Heart right ventricle (tissue), 16 donors: ENCODE measurements around the gene ATPAF1. TPM values are rescaled to one million over a fixed set of nuclear protein-coding genes. Genes with fewer than 3 reads are reported as not detected.
A peak's percentile ranks its signal among the peaks of the same experiment; 100 is the strongest.
"Not testable (repeated sequence)": the region's sequence is repeated elsewhere in the genome, so short reads cannot be mapped to it uniquely, and the experiment has no call there.

Experiments used
- ATAC-seq, 8 donors: fragments of 200-7000 bp; cut with Tn5 transposase; one replicate each; pipeline ENCODE4 v1.9.1; 2020; ENCODE audit warnings: mild to moderate bottlenecking in 8 of 8, moderate library complexity in 8 of 8, moderate number of reproducible peaks in 1 of 8
- DNase-seq, 2 donors: peaks; one replicate each; pipeline ENCODE4 v3.0.0-alpha.2; 2020
- H3K27ac ChIP-seq, 10 donors: fragments of 200-600 bp; sonication (generic) in 2 of 10; one replicate each; pipeline versions ENCODE4 v1.5.0 to v1.8.0; 2020 to 2022; ENCODE audit warnings: mild to moderate bottlenecking in 3 of 10
- H3K27me3 ChIP-seq, 7 donors: fragments of 200-600 bp; one replicate each; pipeline ENCODE4 v1.8.0; 2021 to 2022; ENCODE audit warnings: mild to moderate bottlenecking in 2 of 7
- H3K36me3 ChIP-seq, 9 donors: fragments of 200-600 bp; sonication (generic) in 1 of 9; one replicate each; pipeline versions ENCODE4 v1.5.0 to v1.8.0; 2020 to 2022; ENCODE audit warnings: mild to moderate bottlenecking in 2 of 9
- H3K4me1 ChIP-seq, 9 donors: fragments of 200-600 bp; sonication (generic) in 1 of 9; one replicate each; pipeline versions ENCODE4 v1.5.0 to v1.8.0; 2020 to 2022; ENCODE audit warnings: mild to moderate bottlenecking in 4 of 9
- H3K4me3 ChIP-seq, 10 donors: fragments of 200-600 bp; sonication (generic) in 2 of 10; one replicate each; pipeline versions ENCODE4 v1.5.0 to v1.8.0; 2020 to 2022; ENCODE audit warnings: mild to moderate bottlenecking in 7 of 10, moderate library complexity in 2 of 10
- H3K9me3 ChIP-seq, 11 donors: fragments of 200-600 bp in 10 of 11; sonication (generic) in 2 of 11; one replicate each; pipeline versions ENCODE4 v1.5.0 to v1.8.0; 2013 to 2022; ENCODE audit warnings: mild to moderate bottlenecking in 2 of 11, control low read depth in 1 of 11, moderate library complexity in 1 of 11
- WGBS, 2 donors: extraction: QIAGEN DNeasy Blood & Tissue Kit; methylation state at CpG; one replicate each; pipeline ENCODE4 v1.1.7; 2013; ENCODE audit warnings: inconsistent platforms in 1 of 2; 5-methylcytosine and 5-hydroxymethylcytosine counted together
- intact Hi-C, 10 donors: fragments of 100-400 bp; cut with DNase I; formaldehyde crosslinking; loops; one replicate each; pipeline versions ENCODE4 v1.11.1 to v1.14.2; 2022
- polyA plus RNA-seq, 2 donors: library from polyadenylated mRNA; stranded (reverse); fragments of 200-250 nt; gene quantifications; one replicate each; pipeline ENCODE4 v1.2.3, GENCODE V29; 2013
- total RNA-seq, 10 donors: library from RNA; stranded (reverse); fragmentation: NEBNext Ultra II Directional in 3 of 10; extraction: Animal tissue kit (Norgen Biotek cat#: 25700) in 3 of 10; gene quantifications; one replicate each; pipeline versions ENCODE4 v1.2.1 to v1.2.4, GENCODE V29; 2021 to 2023
- TF ChIP-seq, protein P1 (sequence below), 9 donors: fragments of 200-600 bp; sonication (generic) in 2 of 9; IDR thresholded peaks; one replicate each; pipeline versions ENCODE4 v1.5.0 to v1.8.0; 2021 to 2022; ENCODE audit warnings: antibody characterized with exemption in 9 of 9, mild to moderate bottlenecking in 5 of 9, moderate library complexity in 1 of 9
- donor health status: Arrhythmogenic right ventricular cardiomyopathy.
- donor health status: ischemic (EF 13 %, LVEDD 7.1; RV severe dilation, severe dysfunction).
- donor health status: healthy with polysubstance abuse.
- donor health status: DM: no; HTN: yes; CAD: no.
- donor health status: DM: no; HTN: no; CAD: no.
- donor health status: ischemic (EF 25% LVEDD 6.9; RV normal size, moderate dysfunction).
- donor health status: ischemic (EF 25% LVEDD 5.7; RV mildly dilated, moderate dysfunction).
- donor health status: healthy.
- donor health status: DM: yes; HTN: yes; CAD: no.
- donor health status: Ischemic cardiomyopathy.
- donor health status: ischemic (EF 35%, LVEDD 5.7; RV mildly dilated, moderate dysfunction).
- donor health status: nonischemic (EF 11% LVEDD 7.7; RV severe dilation, severe dysfunction).
- donor health status: DM: yes; HTN: yes; CAD: no.
- donor health status: PGD.
- donor health status: ischemic (EF 29% LVEDD 5.4; RV normal size, mild dysfunction).
- donor health status: nonischemic (EF 23%, LVEDD 6.1; RV moderate dilation, normal function).

ATPAF1 gene
- total and polyA plus RNA-seq, 12 donors, result 80.5 to 271 (median 195) TPM

DNA sequence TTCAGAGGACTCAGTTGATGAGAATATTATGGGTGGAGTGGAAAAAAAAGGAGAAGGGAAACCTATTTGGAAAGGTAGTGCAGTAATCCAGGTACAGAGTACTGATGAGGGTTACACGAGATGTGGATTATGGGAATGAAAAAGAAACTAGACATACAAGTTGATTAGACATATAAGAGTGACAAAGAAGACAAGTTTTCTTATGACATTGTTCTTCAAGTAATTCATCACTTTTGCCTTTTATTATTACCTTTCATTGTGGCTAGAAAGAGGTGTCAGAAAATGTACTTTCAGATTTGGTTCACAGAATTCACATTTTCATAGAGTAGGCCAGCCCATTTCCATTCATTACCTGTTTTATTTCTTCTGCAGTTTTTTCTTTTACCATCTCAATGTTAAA, 10.4 kb downstream of the ATPAF1 start:
- Histone ChIP-seq H3K4me1 (peaks cover 0 to 28% (median 3%) of the 10 kb centered on the region in 9 donors), H3K9me3 (peaks cover 0 to 3% (median 0%) of the 10 kb centered on the region in 11 donors), H3K27me3 (no peaks in the 10 kb centered on the region), H3K27ac (peak overlapping the region in 1 of 10 donors; percentile 28), H3K4me3 (no peak overlapping the region), H3K36me3 (peaks cover 0 to 98% (median 30%) of the 10 kb centered on the region in 9 donors)
- 54 to 94% methylated on average over 1 of the region's 1 CpG for WGBS, 2 donors
- TF ChIP-seq, protein P1, sequence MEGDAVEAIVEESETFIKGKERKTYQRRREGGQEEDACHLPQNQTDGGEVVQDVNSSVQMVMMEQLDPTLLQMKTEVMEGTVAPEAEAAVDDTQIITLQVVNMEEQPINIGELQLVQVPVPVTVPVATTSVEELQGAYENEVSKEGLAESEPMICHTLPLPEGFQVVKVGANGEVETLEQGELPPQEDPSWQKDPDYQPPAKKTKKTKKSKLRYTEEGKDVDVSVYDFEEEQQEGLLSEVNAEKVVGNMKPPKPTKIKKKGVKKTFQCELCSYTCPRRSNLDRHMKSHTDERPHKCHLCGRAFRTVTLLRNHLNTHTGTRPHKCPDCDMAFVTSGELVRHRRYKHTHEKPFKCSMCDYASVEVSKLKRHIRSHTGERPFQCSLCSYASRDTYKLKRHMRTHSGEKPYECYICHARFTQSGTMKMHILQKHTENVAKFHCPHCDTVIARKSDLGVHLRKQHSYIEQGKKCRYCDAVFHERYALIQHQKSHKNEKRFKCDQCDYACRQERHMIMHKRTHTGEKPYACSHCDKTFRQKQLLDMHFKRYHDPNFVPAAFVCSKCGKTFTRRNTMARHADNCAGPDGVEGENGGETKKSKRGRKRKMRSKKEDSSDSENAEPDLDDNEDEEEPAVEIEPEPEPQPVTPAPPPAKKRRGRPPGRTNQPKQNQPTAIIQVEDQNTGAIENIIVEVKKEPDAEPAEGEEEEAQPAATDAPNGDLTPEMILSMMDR (IDR thresholded peaks at IDR 0.05), result no peak
- no peak for ATAC-seq
- DNase-seq, result no peak
- intact Hi-C loops, result no loop called here

DNA sequence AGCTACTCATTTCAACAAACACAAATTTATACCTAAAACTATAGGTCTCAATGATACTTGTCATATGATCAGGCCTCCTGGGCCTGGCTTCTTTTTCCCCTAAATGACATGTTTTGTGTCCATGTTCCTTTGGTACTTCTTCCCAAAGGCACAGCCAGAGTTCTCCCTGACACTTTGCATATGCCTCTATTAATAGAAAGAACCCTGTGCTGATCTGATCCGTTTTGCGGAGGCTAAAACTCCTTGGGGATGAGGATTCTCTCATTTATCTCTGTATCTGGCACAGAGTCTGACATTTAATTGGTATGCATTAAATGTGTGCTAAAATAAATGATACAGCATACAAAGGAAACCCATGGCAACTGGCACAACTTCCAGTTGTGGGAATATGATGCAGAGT, 11.5 kb downstream of the ATPAF1 start:
- H3K4me3 ChIP-seq, result no peak overlapping the region
- DNase-seq (no peak), ATAC-seq (peak in 4 of 8 donors; percentile 38 to 70 (median 48))
- peak overlapping the region in 3 of 10 donors; percentile 3 to 28 (median 22) for H3K27ac ChIP-seq
- intact Hi-C loops, result no loop called here
- H3K9me3 ChIP-seq, result peaks cover 0 to 3% (median 0%) of the 10 kb centered on the region in 11 donors
- peaks cover 0 to 97% (median 30%) of the 10 kb centered on the region in 9 donors for H3K36me3 ChIP-seq
- TF ChIP-seq, protein P1 (IDR thresholded peaks at IDR 0.05), result no peak
- no peaks in the 10 kb centered on the region for H3K27me3 ChIP-seq
- 43 to 45% methylated on average over 2 of the region's 2 CpGs for WGBS, 2 donors
- peaks cover 0 to 28% (median 3%) of the 10 kb centered on the region in 9 donors for H3K4me1 ChIP-seq

DNA sequence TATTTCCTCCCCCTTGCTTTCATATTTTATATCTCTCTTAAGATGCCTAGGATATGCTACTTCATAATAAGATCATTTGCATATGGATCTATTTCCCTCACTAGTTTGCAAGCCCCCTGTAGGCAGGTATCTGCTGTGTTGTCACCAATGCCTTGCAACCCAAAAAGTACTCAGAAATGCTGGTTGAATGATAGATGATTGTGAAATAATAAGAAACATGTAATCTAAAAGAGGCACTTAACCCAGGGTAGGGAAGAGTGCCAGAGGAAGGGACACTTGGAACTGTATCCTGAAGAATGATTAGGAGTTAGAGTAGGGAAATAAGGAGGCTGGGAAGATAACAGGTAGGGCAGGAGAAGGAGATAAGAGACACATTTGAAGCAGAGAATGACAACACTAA, 12.3 kb downstream of the ATPAF1 start:
- H3K27me3 ChIP-seq, result no peaks in the 10 kb centered on the region
- H3K4me1 ChIP-seq, result peaks cover 0 to 28% (median 3%) of the 10 kb centered on the region in 9 donors
- peaks cover 0 to 90% (median 30%) of the 10 kb centered on the region in 9 donors for H3K36me3 ChIP-seq
- H3K27ac ChIP-seq, result peak overlapping the region in 1 of 10 donors; percentile 28
- DNase-seq, result no peak
- ATAC-seq, result no peak
- intact Hi-C loops, result no loop called here
- H3K4me3 ChIP-seq, result no peak overlapping the region
- H3K9me3 ChIP-seq, result peaks cover 0 to 3% (median 0%) of the 10 kb centered on the region in 11 donors
- TF ChIP-seq, protein P1 (IDR thresholded peaks at IDR 0.05), result no peak

DNA sequence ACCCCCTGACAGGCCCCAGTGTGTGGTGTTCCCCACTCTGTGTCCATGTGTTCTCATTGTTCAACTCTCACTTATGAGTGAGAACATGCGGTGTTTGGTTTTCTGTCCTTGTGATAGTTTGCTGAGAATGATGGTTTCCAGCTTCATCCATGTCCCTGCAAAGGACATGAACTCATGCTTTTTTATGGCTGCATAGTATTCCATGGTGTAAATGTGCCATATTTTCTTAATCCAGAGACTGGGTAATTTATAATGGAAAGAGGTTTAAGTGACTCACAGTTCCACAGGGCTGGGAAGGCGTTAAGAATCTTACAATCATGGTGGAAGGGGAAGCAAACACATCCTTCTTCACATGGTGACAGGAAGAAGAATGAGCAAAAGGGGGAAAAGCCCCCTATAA, 13.5 kb downstream of the ATPAF1 start:
- H3K27me3 ChIP-seq, intact Hi-C loops, DNase-seq, ATAC-seq, H3K4me3 ChIP-seq, H3K27ac ChIP-seq: not testable (repeated sequence)
- WGBS, 2 donors, result 97 to 100% methylated on average over 2 of the region's 2 CpGs
- peaks cover 0 to 28% (median 3%) of the 10 kb centered on the region in 9 donors for H3K4me1 ChIP-seq
- H3K36me3 ChIP-seq, result peaks cover 0 to 94% (median 42%) of the 10 kb centered on the region in 9 donors
- peaks cover 0 to 13% (median 5%) of the 10 kb centered on the region in 11 donors for H3K9me3 ChIP-seq

DNA sequence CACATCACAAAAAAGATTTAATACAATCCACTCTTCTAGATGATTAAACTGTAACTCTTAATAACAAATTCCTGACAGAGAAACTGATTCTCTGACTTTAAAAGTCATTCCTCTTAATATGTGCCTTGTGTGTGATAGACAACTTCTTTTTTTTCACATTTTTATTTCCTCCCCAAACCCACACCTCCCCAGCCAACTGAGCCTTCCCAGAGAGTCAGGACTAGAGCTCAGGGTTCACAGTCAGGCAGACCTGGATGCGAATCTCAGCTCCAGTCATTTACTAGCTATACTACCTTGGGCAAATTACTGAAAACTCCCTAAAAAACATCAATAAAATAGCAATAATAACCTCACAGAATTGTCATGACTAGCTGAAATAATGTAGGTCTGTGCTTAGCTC, 14.2 kb downstream of the ATPAF1 start:
- Histone ChIP-seq H3K27ac (peak overlapping the region in 5 of 10 donors; percentile 28 to 55 (median 35)), H3K27me3 (no peaks in the 10 kb centered on the region), H3K9me3 (peaks cover 0 to 19% (median 8%) of the 10 kb centered on the region in 11 donors), H3K4me3 (no peak overlapping the region), H3K36me3 (peaks cover 0 to 94% (median 45%) of the 10 kb centered on the region in 9 donors), H3K4me1 (peaks cover 0 to 28% (median 3%) of the 10 kb centered on the region in 9 donors)
- ATAC-seq (no peak), DNase-seq (no peak)
- WGBS, 2 donors, result 92 to 96% methylated on average over 1 of the region's 1 CpG
- TF ChIP-seq, protein P1 (IDR thresholded peaks at IDR 0.05), result no peak
- intact Hi-C loops, result no loop called here
